GM12892 (cell line): ENCODE measurements around the gene CRYL1.

Experiments used
- POLR2A ChIP-seq: IDR thresholded peaks from 2 replicates; pipeline ENCODE4 v1.6.1; 2011; ENCODE audit warnings: low read depth, low read length, control low read depth
- POLR2AphosphoS5 ChIP-seq: IDR thresholded peaks from 2 replicates; pipeline ENCODE4 v1.6.1; 2011; ENCODE audit warnings: low read depth, low read length, control low read depth

- TF ChIP-seq POLR2A: no peak
- no peak for TF ChIP-seq POLR2AphosphoS5
Observed at GRCh38 chr13:20422362-20422761, 103.3 kb downstream of the CRYL1 start.
